Endothelial cell (in vitro differentiated cells): ENCODE results near the gene C16orf95. TPM values are rescaled to one million over a fixed set of nuclear protein-coding genes. Genes with fewer than 3 reads are reported as not detected.

ENCODE experiments used
- DNase-seq: peaks from one replicate; pipeline ENCODE4 v3.0.0; 2021; ENCODE audit warnings: low spot score
- H3K27ac Mint-ChIP-seq: one replicate; pipeline ENCODE4 v1.8.0; 2021; ENCODE audit warnings: mixed read lengths, inconsistent platforms; ENCODE audit not compliant: unreplicated experiment
- H3K27me3 Mint-ChIP-seq: one replicate; pipeline ENCODE4 v1.8.0; 2021; ENCODE audit warnings: mild to moderate bottlenecking, moderate library complexity, mixed read lengths, inconsistent platforms; ENCODE audit not compliant: unreplicated experiment
- H3K36me3 Mint-ChIP-seq: one replicate; pipeline ENCODE4 v1.8.0; 2021; ENCODE audit warnings: mild to moderate bottlenecking, low read depth, mixed read lengths, inconsistent platforms; ENCODE audit not compliant: unreplicated experiment
- H3K4me1 Mint-ChIP-seq: one replicate; pipeline ENCODE4 v1.8.0; 2021; ENCODE audit warnings: mild to moderate bottlenecking, mixed read lengths, inconsistent platforms; ENCODE audit not compliant: unreplicated experiment
- H3K4me3 Mint-ChIP-seq: one replicate; pipeline ENCODE4 v1.8.0; 2021; ENCODE audit warnings: mild to moderate bottlenecking, mixed read lengths, inconsistent platforms; ENCODE audit not compliant: unreplicated experiment
- H3K9me3 Mint-ChIP-seq: one replicate; pipeline ENCODE4 v1.8.0; 2021; ENCODE audit warnings: mixed read lengths, inconsistent platforms; ENCODE audit not compliant: unreplicated experiment
- CTCF ChIP-seq: fragments of 200-600 bp; sonication (generic); IDR thresholded peaks from one replicate; pipeline ENCODE4 v1.5.0; 2021; ENCODE audit warnings: antibody characterized with exemption; ENCODE audit not compliant: unreplicated experiment
- total RNA-seq: library from RNA; stranded (reverse); fragmentation: NEBNext Ultra II Directional; extraction: Animal tissue kit (Norgen Biotek cat#: 25700); gene quantifications from one replicate; pipeline ENCODE4 v1.2.1, GENCODE V29; 2021; ENCODE audit not compliant: unreplicated experiment

C16orf95 gene
- total RNA-seq, 1 donor from 2014 or later: 6.5 TPM

DNA sequence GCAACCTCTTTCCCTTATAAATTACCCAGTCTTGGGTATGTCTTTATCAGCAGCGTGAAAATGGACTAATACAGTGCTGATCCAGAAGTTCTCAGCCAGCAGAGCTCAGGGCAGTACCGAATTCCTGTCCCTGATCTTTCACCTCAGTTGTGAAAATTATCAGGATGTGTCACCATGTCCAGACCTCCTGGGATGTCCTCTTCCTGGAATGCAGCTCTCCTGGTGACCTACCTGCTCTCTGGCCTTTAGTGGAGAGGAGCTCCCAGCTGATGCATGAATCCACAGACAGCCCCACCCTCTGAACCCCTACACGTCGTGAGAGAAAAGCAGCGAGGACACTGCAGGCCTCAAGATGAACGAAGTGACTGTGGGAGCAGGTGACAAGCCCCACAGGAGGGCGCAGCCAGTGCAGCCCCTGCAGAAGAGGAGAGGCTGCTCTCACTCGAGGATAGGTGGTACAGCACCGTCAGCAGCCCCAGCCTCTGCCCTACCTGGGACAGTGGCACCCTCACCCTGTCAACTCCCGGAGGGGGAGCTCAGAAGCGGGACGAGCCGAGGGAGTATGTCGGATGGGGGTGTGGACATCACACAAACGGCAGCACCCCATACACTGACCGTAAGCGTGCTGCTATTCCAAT lies 22.0 kb upstream of the C16orf95 start:
- Mint-ChIP-seq H3K36me3 (peaks cover 20% of the 10 kb centered on the region), H3K9me3 (no peaks in the 10 kb centered on the region), H3K27me3 (peaks cover 3% of the 10 kb centered on the region), H3K4me3 (no peak overlapping the region), H3K27ac (no peak overlapping the region), H3K4me1 (no peaks in the 10 kb centered on the region)
- no peak for TF ChIP-seq CTCF
- no peak for DNase-seq

- H3K27ac Mint-ChIP-seq: no peak overlapping the region
- peaks cover 3% of the 10 kb centered on the region for H3K27me3 Mint-ChIP-seq
- no peaks in the 10 kb centered on the region for H3K9me3 Mint-ChIP-seq
- H3K4me3 Mint-ChIP-seq: no peak overlapping the region
- H3K36me3 Mint-ChIP-seq: peaks cover 20% of the 10 kb centered on the region
- DNase-seq: no peak
- no peaks in the 10 kb centered on the region for H3K4me1 Mint-ChIP-seq
- no peak for TF ChIP-seq CTCF
These were observed 21.1 kb upstream of the C16orf95 start for GRCh38 chr16:87338155-87338765.

GRCh38 chr16:87337262-87337771 lies 20.1 kb upstream of the C16orf95 start:
- Mint-ChIP-seq H3K36me3 (peaks cover 15% of the 10 kb centered on the region), H3K27me3 (peaks cover 3% of the 10 kb centered on the region), H3K9me3 (no peaks in the 10 kb centered on the region), H3K4me3 (no peak overlapping the region), H3K27ac (no peak overlapping the region), H3K4me1 (no peaks in the 10 kb centered on the region)
- no peak for TF ChIP-seq CTCF
- no peak for DNase-seq

DNA sequence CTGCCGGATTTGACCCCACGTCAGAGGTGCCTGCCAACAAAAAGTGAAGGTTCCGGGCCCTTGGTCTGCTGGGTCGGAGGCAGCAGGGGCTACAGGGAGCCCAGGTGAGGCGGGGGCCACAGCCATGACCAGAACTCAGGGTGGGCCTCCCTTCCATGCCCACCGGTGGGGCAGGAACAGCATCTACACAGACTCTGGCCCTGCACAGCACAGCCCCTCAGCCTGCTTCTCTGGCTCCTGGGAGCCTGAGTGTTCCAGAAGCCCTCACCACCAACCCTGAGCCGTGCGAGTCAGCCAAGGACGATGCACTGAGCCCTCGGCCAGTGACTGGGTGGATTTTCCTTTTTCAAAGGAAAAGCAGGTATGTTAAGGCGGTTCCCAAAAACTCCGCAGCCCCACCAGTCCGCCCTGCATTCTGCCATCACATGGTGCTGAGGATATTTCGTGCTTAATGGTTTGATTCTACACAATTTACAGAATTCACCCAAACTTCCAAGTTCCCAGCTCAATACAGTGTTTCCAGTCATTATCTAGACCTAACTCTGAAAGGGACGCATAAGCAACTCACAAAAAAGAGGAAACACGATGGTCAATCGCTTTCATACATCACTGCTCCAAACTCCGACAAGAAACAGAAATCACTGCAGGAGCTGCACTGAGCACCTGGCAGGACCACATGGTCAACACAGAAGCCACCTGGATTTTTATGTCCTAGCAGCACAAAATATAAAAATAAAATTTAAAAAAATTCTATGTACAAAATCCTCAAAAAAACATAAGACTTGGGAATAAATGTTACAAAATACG lies 19.4 kb upstream of the C16orf95 start:
- H3K27me3 Mint-ChIP-seq: no peaks in the 10 kb centered on the region
- no peak for DNase-seq
- H3K4me3 Mint-ChIP-seq: no peak overlapping the region
- H3K36me3 Mint-ChIP-seq: peaks cover 15% of the 10 kb centered on the region
- TF ChIP-seq CTCF: no peak
- no peak overlapping the region for H3K27ac Mint-ChIP-seq
- no peaks in the 10 kb centered on the region for H3K4me1 Mint-ChIP-seq
- no peaks in the 10 kb centered on the region for H3K9me3 Mint-ChIP-seq
